HCT116 (cell line): ENCODE measurements around the gene ZMYND19.
A peak's percentile ranks its signal among the peaks of the same experiment; 100 is the strongest.

Source experiments
- CTCF ChIP-seq, 3 experiments: fragments of 200-600 bp in 1 of 3; sonication (generic) in 1 of 3; IDR thresholded peaks in 2 of 3; conservative IDR thresholded peaks in 1 of 3; 2 replicates each; pipeline ENCODE4 v1.5.1; 2012 to 2017; ENCODE audit warnings: low read depth in 2 of 3, low read length in 2 of 3, antibody characterized with exemption in 1 of 3, borderline replicate concordance in 1 of 3, control low read depth in 1 of 3, mild to moderate bottlenecking in 1 of 3, mixed read lengths in 1 of 3, mixed run types in 1 of 3, moderate library complexity in 1 of 3; ENCODE audit not compliant: insufficient read depth in 1 of 3
- EZH2 ChIP-seq: fragments of 200-600 bp; sonication (generic); IDR thresholded peaks from 2 replicates; pipeline ENCODE4 v1.6.1; 2017; ENCODE audit warnings: antibody characterized with exemption, mixed run types
- EZH2phosphoT487 ChIP-seq: fragments of 200-600 bp; IDR thresholded peaks from 2 replicates; pipeline ENCODE4 v1.6.1; 2018; ENCODE audit warnings: antibody characterized with exemption, borderline replicate concordance
- POLR2A ChIP-seq: IDR thresholded peaks from 2 replicates; pipeline ENCODE4 v1.7.0; 2011; ENCODE audit warnings: borderline replicate concordance; ENCODE audit not compliant: insufficient read depth, insufficient read length; ENCODE audit errors: extremely low read depth
- POLR2AphosphoS5 ChIP-seq: IDR thresholded peaks from 2 replicates; pipeline ENCODE4 v1.6.1; 2011; ENCODE audit warnings: mild to moderate bottlenecking, low read depth, low read length, moderate library complexity
- SRF ChIP-seq: IDR thresholded peaks from 2 replicates; pipeline ENCODE4 v1.6.1; 2012; ENCODE audit warnings: low read depth

GRCh38 chr9:137602661-137603060 is 12.3 kb upstream of the ZMYND19 start:
- TF ChIP-seq CTCF (IDR thresholded peaks at IDR 0.05 in 2 of 3, conservative IDR thresholded peaks at IDR 0.05 in 1 of 3; ENCODE audit: borderline replicate concordance in 1 of 3, insufficient read depth in 1 of 3, low read depth in 2 of 3, low read length in 2 of 3), result 0 out of 6 replicates have a peak, but pooled peaks of 2 of the 3 experiments have one; percentile 13 to 14
- TF ChIP-seq POLR2AphosphoS5, result no peak
- no peak for TF ChIP-seq SRF
- no peak for TF ChIP-seq POLR2A
- no peak for TF ChIP-seq EZH2
- TF ChIP-seq EZH2phosphoT487, result no peak
